Measurements from ENCODE around the gene NINJ1.

The NINJ1 gene

DNA sequence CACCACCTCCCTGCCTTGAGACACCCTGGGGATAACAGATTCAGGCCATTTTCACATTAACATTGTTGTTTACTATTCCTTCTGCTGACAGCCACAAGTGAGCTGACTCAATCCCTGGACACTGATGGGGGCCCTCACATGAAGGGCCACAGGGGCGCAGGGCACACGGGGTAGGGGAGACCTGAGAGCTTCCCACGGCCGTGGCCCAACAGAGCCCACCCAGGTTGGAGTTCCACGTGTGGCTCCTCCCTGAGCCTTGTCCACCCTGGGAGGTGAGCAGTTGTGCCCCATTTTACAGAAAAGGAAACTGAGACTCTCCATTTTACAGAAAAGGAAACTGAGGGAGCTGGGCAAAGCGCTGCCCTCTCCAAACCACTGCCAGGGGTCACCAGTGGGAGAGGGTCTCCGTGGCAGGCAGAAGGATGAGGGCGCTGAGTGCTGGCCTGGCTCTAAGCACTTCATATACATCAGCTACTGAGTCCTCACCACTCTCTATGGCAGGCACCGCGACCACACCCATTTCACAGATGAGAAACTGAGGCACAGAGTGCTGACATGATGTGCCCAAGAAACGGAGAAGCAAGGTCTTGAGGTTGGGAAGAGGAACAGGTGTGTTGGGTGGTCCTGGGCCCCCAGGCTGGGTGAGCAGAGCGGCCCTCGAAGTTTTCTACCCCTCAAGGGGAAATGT, 2.3 kb downstream of the NINJ1 start:
- no peak for DNase-seq

- no peak for DNase-seq
These were observed 3.1 kb downstream of the NINJ1 start for GRCh38 chr9:93130861-93131481.

DNA sequence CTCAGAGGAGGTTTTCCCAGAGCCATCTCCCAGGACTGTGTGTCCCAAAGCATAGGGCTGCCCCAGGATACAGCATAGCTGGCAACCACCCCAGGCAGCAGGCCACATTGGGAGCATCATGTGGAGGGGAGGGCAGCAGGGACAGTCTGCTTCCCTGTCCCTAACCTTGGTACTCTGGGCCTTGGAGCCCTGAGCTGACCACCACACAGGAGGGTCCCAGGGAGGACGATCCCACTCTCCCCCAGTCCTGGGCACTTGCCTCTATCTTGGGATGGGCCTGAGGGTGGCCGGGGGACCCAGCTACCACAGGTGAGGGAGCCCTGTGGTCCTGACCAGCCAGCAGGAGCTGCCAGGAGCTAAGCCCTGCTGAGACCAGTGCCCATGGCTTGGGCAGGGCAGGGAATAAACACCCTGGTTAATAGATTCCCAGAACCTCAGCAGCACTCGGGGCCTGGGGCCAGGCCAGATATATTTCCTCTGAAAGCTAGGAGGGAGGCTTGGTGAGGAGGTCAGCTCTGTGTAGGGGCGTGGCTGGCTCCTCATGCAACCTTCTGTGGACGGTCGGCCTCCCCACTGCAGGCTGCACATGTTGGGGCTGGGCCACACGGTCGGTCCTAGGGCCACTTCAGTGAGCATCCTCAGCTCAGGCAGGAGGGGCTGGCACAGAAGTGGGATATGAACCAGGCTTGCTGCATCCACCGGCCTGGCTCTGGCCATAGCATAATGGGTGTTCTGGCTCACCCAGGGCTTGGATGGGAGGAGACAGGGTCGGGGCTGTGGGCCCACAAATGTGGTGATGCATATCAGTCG, 4.2 kb downstream of the NINJ1 start:
- no peak for DNase-seq

- DNase-seq = no peak
These were observed 4.8 kb downstream of the NINJ1 start for GRCh38 chr9:93129286-93129685.

GRCh38 chr9:93128715-93129224, 5.3 kb downstream of the NINJ1 start:
- no peak for DNase-seq

GRCh38 chr9:93128011-93128714, 5.9 kb downstream of the NINJ1 start:
- DNase-seq = no peak

GRCh38 chr9:93127395-93127911, 6.6 kb downstream of the NINJ1 start:
- no peak for DNase-seq

DNA sequence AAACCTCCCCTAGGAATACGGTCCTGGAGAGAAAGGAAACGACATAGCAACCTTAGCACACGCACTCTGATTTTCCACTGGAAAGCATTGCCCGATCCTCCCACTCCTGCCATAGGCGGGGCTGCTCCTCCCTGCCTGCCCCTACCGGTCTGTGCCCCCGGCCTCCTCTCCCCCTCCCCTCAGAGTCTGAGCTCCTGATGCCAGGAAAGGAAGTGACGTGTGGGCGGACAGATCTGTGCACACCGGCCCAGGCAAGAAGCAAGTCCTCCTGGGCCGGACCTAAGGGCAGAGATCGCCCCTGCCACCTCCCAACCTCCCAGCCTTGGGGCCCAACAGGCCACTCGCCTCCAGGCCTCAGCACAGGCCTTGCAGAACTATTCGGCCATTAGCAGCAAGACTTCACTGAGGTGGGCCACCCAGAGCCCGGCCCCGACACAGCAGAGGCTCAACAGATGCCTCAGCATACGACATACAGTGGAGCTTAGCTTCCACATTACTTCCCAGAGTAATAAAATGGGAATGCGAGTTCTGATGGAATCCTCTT, 7.2 kb downstream of the NINJ1 start:
- no peak for DNase-seq

DNA sequence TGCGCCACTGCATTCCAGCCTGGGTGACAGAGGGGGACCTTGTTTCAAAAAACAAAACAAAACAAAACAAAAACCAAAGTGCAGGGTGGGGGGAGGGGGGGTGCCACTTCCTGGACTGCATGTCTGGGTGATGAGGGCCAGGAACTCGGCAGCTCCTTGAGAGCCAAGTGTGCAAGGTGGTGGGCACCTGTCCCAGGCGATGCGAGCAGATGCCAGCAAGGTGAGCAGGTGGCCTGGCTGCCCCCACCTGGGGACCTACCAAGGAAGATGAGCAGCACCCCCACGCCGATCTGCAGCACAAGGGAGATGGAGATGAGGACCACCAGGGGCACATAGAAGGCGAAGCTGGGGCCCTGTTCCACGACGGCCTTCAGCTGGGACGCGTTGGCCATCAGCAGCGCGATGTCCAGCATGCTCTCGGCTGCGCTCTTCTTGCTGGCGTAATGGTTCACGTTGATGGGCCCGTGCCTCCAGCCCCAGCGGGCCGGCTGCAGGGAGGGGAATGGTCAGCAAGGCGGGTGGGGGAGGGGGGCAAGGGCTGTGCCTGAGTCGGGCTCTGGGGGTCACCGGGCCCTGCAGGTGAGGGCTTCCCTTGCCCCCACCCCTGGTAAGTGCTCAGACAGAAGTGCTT, 7.8 kb downstream of the NINJ1 start:
- DNase-seq = no peak

GRCh38 chr9:93125331-93125894, 8.6 kb downstream of the NINJ1 start:
- no peak for DNase-seq

GRCh38 chr9:93124793-93125192, 9.3 kb downstream of the NINJ1 start:
- no peak for DNase-seq

DNA sequence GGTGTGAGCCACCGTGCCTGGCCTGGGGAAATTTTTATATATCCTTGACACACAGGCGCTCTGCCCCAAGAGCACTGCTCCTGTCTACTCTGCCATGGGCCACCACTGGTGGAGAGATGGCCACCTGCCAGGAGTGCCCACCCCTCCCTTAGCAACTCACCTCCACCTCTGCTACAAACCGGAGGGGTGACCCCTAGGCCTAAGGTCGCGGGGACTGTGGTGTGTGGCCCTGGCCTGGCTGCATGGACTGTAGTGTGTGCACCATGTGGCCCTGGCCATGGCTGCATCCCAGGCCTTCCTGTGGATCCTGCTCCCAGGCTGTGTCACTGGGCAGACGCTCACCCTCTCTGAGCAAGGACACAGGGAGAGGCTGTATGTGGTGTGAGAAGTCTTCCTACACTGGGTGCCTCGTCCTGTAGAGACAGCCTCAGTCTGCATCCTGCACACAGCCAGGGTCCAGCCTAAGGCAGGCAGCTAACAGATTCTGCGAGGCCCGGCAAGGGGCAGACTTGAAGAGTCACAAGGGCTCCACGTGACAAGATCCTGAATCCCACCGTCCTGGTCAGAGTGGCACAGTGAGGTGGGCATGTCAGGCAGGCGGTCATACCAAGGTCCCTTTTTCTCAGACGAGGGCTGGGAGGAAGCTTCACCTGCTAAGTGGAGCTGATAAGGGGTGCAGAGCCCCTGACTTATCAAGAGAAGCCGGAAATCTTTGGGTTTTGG, 10.3 kb downstream of the NINJ1 start:
- DNase-seq = no peak

DNA sequence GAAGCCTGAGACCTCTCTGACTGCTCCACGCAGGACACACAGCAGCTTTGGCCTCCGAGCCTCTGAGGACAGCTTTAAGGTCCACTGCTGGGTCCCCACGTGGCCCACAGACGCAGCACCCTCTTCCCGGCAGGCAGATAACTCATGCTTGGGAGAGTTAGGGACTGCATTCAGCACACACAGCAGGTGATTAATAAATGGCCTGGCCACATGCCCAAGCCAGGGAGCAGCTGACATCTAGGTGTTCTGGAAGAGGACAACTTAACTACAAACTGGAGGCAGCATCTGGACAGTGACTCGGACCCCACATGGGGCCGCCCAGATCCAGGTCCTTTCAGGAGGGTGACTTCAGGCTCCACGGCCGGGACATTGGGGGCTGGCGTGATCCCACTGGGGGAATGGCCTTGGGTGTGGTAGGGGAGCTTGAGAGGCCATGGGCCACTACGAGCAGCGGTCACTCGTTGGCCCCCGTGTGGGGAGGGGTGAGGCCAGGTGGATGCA, 11.3 kb downstream of the NINJ1 start:
- DNase-seq = no peak

- DNase-seq = no peak
These were observed 12.5 kb downstream of the NINJ1 start for GRCh38 chr9:93121316-93122241.

- DNase-seq = no peak
These were observed 13.2 kb downstream of the NINJ1 start for GRCh38 chr9:93120846-93121315.

- no peak for DNase-seq
These were observed 13.9 kb downstream of the NINJ1 start for GRCh38 chr9:93119953-93120845.

- DNase-seq = no peak
These were observed 14.4 kb downstream of the NINJ1 start for GRCh38 chr9:93119703-93119952.

DNA sequence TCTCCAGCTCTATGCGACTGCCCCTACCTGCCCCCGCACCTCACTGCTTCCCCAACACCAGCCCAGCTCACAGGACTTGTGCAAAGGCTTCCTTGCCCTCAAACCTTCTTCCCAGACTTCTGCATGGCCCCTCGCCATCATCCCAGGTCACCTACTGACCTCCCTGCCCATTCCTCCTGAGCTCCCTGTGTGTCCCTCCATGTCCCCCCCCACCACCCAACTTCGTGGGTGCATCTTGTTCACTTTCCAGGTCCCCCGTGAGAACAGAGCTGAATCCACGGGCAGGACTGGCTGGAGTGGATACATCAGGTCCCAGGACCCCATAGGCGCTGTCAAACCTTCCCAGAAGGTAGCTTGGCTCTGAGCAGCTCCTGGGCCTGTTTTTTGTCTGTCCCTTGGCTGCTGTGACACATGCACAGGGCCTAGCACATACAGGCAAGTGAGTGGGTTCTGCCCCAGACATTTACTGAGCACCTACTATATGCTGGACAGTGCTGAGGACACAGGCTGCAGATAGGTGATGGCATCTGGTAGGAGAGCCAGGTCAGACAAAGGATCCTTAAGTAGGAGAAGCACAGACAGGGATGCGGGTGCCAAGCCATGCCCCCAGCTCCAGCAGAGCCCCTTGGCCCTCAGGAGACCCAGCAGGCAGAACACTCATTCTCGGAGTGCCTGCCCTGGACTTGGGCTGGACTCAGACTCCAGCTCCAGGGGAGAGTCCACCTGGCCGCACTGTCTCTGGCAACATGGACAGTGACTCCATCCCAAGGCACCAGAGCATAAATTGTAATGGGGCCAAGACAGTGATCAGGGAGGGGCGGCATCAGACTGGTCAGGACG, 15.0 kb downstream of the NINJ1 start:
- DNase-seq = no peak
